Thoracic aorta (tissue), 2 donors: Measurements from ENCODE around the gene VASH1. TPM values are rescaled to one million over a fixed set of nuclear protein-coding genes. Genes with fewer than 3 reads are reported as not detected.

Experiments
- ATAC-seq: fragments of 150-250 bp; one replicate; pipeline ENCODE4 v1.8.0; 2017; ENCODE audit warnings: low read depth; ENCODE audit not compliant: insufficient number of reproducible peaks, low FRiP score
- DNase-seq: peaks from one replicate; pipeline ENCODE4 v3.0.0-alpha.2; 2020; ENCODE audit warnings: low spot score
- H3K27ac ChIP-seq, 2 donors: fragments of 200-600 bp; sonication (generic); 1 replicate in 1 of 2; 2 replicates in 1 of 2; pipeline ENCODE4 v1.5.1; 2016; ENCODE audit warnings: mild to moderate bottlenecking in 2 of 2, moderate library complexity in 2 of 2
- H3K27me3 ChIP-seq: fragments of 200-600 bp; sonication (generic); replicated peaks from 2 replicates; pipeline ENCODE4 v1.6.0; 2016; ENCODE audit warnings: mild to moderate bottlenecking; ENCODE audit not compliant: insufficient read depth
- H3K36me3 ChIP-seq: fragments of 200-600 bp; sonication (generic); one replicate; pipeline ENCODE4 v1.5.1; 2016
- H3K4me1 ChIP-seq, 2 donors: fragments of 200-600 bp; sonication (generic); 1 replicate in 1 of 2; 2 replicates in 1 of 2; pipeline versions ENCODE4 v1.5.1 to v1.6.0; 2016; ENCODE audit warnings: low read depth in 2 of 2, mild to moderate bottlenecking in 1 of 2; ENCODE audit not compliant: control insufficient read depth in 1 of 2
- H3K4me3 ChIP-seq: fragments of 200-600 bp; sonication (generic); 2 replicates; pipeline ENCODE4 v1.5.1; 2016; ENCODE audit warnings: mild to moderate bottlenecking
- H3K9me3 ChIP-seq: fragments of 200-600 bp; sonication (generic); 2 replicates; pipeline ENCODE4 v1.5.1; 2016
- CTCF ChIP-seq: fragments of 200-600 bp; sonication (generic); IDR thresholded peaks from one replicate; pipeline ENCODE4 v1.5.1; 2019; ENCODE audit warnings: antibody characterized with exemption
- total RNA-seq, 2 donors: library from RNA; depleted of rRNA; stranded (reverse); fragments of >200 nt; gene quantifications; one replicate each; pipeline versions ENCODE4 v1.1.0 to v1.2.3, GENCODE V29; 2016

The VASH1 gene
- total RNA-seq, 2 donors from 2014 or later = 21.5 to 27.7 TPM

- H3K36me3 ChIP-seq = no peaks in the 10 kb centered on the region
- TF ChIP-seq CTCF = no peak
- H3K27ac ChIP-seq = peak overlapping the region in 1 of 2 donors; percentile 20
- H3K4me3 ChIP-seq = peak overlapping the region; percentile 80
- DNase-seq = no peak
- no peaks in the 10 kb centered on the region for H3K9me3 ChIP-seq
- H3K4me1 ChIP-seq = peaks cover 13 to 55% of the 10 kb centered on the region in 2 donors
- H3K27me3 ChIP-seq = no peaks in the 10 kb centered on the region
- no peak for ATAC-seq
These were observed 2.1 kb downstream of the VASH1 start for GRCh38 chr14:76763096-76764041.

- no peaks in the 10 kb centered on the region for H3K27me3 ChIP-seq
- DNase-seq = no peak
- H3K36me3 ChIP-seq = no peaks in the 10 kb centered on the region
- no peak for TF ChIP-seq CTCF
- H3K27ac ChIP-seq = peak overlapping the region in 1 of 2 donors; percentile 63
- H3K4me3 ChIP-seq = no peak overlapping the region
- no peak for ATAC-seq
- no peaks in the 10 kb centered on the region for H3K9me3 ChIP-seq
- H3K4me1 ChIP-seq = peaks cover 24 to 74% of the 10 kb centered on the region in 2 donors
These were observed 4.2 kb downstream of the VASH1 start for GRCh38 chr14:76765461-76765931.

GRCh38 chr14:76767681-76768656 lies 6.7 kb downstream of the VASH1 start:
- H3K4me1 ChIP-seq = peaks cover 26 to 87% of the 10 kb centered on the region in 2 donors
- H3K36me3 ChIP-seq = no peaks in the 10 kb centered on the region
- ATAC-seq (no peak), DNase-seq (no peak)
- H3K27me3 ChIP-seq = no peaks in the 10 kb centered on the region
- no peak overlapping the region for H3K4me3 ChIP-seq
- TF ChIP-seq CTCF = peak; percentile 16
- no peaks in the 10 kb centered on the region for H3K9me3 ChIP-seq
- H3K27ac ChIP-seq = peak overlapping the region; percentile 40 to 79

- no peak for ATAC-seq
- TF ChIP-seq CTCF = no peak
These were observed 7.6 kb downstream of the VASH1 start for GRCh38 chr14:76768671-76769500.

More at GRCh38 chr14:76768671-76769500, 7.6 kb downstream of the VASH1 start:
- peaks cover 28 to 87% of the 10 kb centered on the region in 2 donors for H3K4me1 ChIP-seq
- no peaks in the 10 kb centered on the region for H3K9me3 ChIP-seq
- no peak for DNase-seq
- H3K4me3 ChIP-seq = no peak overlapping the region
- no peaks in the 10 kb centered on the region for H3K36me3 ChIP-seq
- peak overlapping the region; percentile 40 to 79 for H3K27ac ChIP-seq
- H3K27me3 ChIP-seq = no peaks in the 10 kb centered on the region
